Mucosa of descending colon (tissue), 3 donors: ENCODE data around the gene TMEM240. TPM values are rescaled to one million over a fixed set of nuclear protein-coding genes. Genes with fewer than 3 reads are reported as not detected.

Experiments
- ATAC-seq: fragments of 200-7000 bp; cut with Tn5 transposase; one replicate; pipeline ENCODE4 v1.9.1; 2020; ENCODE audit warnings: mild to moderate bottlenecking, moderate library complexity
- DNase-seq, 3 donors: peaks; one replicate each; pipeline ENCODE4 v3.0.0-alpha.2; 2020
- H3K36me3 ChIP-seq: fragments of 200-600 bp; one replicate; pipeline ENCODE4 v1.8.0; 2021; ENCODE audit warnings: low read depth, mild to moderate bottlenecking
- H3K4me1 ChIP-seq: fragments of 200-600 bp; one replicate; pipeline ENCODE4 v1.8.0; 2021; ENCODE audit warnings: low read depth, mild to moderate bottlenecking
- H3K4me3 ChIP-seq: fragments of 200-600 bp; one replicate; pipeline ENCODE4 v1.8.0; 2021; ENCODE audit warnings: mild to moderate bottlenecking
- H3K9me3 ChIP-seq: fragments of 200-600 bp; one replicate; pipeline ENCODE4 v1.8.0; 2021; ENCODE audit warnings: mild to moderate bottlenecking
- intact Hi-C, 2 donors: fragments of 100-400 bp; cut with DNase I in 1 of 2; cut with micrococcal nuclease in 1 of 2; formaldehyde crosslinking; loops; one replicate each; pipeline versions ENCODE4 v1.11.0 to v1.11.1; 2022; cut with DNase I, micrococcal nuclease
- total RNA-seq, 3 donors: library from RNA; stranded (reverse); fragmentation: NEBNext Ultra II Directional in 2 of 3; extraction: Animal tissue kit (Norgen Biotek cat#: 25700) in 2 of 3; gene quantifications; one replicate each; pipeline versions ENCODE4 v1.2.1 to v1.2.4, GENCODE V29; 2021 to 2023
- TF ChIP-seq, protein P1 (sequence below): fragments of 200-600 bp; IDR thresholded peaks from one replicate; pipeline ENCODE4 v1.8.0; 2022; ENCODE audit warnings: antibody characterized with exemption, mild to moderate bottlenecking
- donor health status: DM: no; HTN: no; CAD: no; lungs with moderate emphysema.
- donor health status: DM: no; HTN: no; CAD: no.
- donor health status: DM: no; HTN: yes; CAD: no.

Gene TMEM240
- total RNA-seq, 3 donors from 2014 or later, result 1.5 to 12.2 TPM; not detected in 1

DNA sequence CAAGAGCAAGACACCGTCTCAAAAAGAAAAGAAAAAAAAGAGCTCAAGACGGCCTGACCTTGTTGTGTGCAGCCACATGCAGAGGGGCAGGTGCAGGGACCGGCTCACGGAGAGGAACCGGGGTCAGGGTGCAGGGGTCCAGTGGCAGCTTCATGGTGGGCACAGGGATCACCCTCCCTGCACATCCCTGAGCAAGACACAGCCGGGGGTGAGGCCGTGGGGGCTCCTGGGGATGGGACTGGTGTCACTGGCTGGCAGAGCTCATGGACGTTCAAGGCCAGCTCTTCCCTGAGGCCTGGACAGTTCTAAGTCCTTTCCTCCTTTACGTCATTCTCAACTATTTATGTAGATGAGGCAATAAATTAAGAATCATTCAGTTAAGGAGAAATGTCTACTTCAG lies 6.6 kb upstream of the TMEM240 start:
- H3K36me3 ChIP-seq, result no peaks in the 10 kb centered on the region
- TF ChIP-seq, protein P1, sequence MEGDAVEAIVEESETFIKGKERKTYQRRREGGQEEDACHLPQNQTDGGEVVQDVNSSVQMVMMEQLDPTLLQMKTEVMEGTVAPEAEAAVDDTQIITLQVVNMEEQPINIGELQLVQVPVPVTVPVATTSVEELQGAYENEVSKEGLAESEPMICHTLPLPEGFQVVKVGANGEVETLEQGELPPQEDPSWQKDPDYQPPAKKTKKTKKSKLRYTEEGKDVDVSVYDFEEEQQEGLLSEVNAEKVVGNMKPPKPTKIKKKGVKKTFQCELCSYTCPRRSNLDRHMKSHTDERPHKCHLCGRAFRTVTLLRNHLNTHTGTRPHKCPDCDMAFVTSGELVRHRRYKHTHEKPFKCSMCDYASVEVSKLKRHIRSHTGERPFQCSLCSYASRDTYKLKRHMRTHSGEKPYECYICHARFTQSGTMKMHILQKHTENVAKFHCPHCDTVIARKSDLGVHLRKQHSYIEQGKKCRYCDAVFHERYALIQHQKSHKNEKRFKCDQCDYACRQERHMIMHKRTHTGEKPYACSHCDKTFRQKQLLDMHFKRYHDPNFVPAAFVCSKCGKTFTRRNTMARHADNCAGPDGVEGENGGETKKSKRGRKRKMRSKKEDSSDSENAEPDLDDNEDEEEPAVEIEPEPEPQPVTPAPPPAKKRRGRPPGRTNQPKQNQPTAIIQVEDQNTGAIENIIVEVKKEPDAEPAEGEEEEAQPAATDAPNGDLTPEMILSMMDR, result no peak
- H3K4me3 ChIP-seq, result no peak overlapping the region
- intact Hi-C loops, result no loop called here
- no peak for DNase-seq
- no peaks in the 10 kb centered on the region for H3K9me3 ChIP-seq
- H3K4me1 ChIP-seq, result no peaks in the 10 kb centered on the region
- ATAC-seq, result no peak

- Histone ChIP-seq H3K4me3 (no peak overlapping the region), H3K4me1 (no peaks in the 10 kb centered on the region), H3K9me3 (no peaks in the 10 kb centered on the region), H3K36me3 (no peaks in the 10 kb centered on the region)
- DNase-seq (peak in 1 of 3 donors; percentile 39), ATAC-seq (no peak)
- TF ChIP-seq, protein P1, result no peak
- intact Hi-C loops, result no loop called here
These were observed 5.7 kb upstream of the TMEM240 start for GRCh38 chr1:1545946-1546737.

GRCh38 chr1:1544544-1544943 lies 4.1 kb upstream of the TMEM240 start:
- no peak for DNase-seq
- Histone ChIP-seq H3K9me3 (no peaks in the 10 kb centered on the region), H3K4me3 (no peak overlapping the region), H3K4me1 (peaks cover 8% of the 10 kb centered on the region), H3K36me3 (no peaks in the 10 kb centered on the region)
- intact Hi-C loops, result no loop called here
- TF ChIP-seq, protein P1, result no peak
- ATAC-seq, result no peak

DNA sequence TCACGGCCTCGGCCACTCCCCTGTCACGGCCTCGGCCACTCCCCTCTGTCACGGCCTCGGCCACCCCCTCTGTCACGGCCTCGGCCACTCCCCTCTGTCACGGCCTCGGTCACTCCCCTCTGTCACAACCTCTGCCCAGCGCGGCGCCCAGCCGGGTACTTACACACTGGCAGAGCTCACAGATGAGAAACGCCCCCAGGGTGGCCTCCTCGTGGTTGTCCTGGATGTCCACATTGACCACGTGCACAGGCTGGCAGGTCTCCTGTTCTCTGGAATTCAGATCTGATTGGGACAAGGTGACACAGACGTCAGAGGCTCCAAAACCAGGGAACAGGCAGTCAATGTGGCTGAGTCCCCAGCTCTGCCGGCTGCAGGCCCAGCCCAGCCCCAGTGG lies 3.3 kb upstream of the TMEM240 start:
- Histone ChIP-seq H3K4me3 (no peak overlapping the region), H3K4me1 (peaks cover 10% of the 10 kb centered on the region), H3K9me3 (no peaks in the 10 kb centered on the region), H3K36me3 (no peaks in the 10 kb centered on the region)
- no peak for ATAC-seq
- TF ChIP-seq, protein P1, result no peak
- intact Hi-C loops, result no loop called here
- no peak for DNase-seq

- DNase-seq (peak in 1 of 3 donors; percentile 51), ATAC-seq (peak; percentile 5)
- H3K4me1 ChIP-seq, result peaks cover 10% of the 10 kb centered on the region
- intact Hi-C loops, result no loop called here
- TF ChIP-seq, protein P1, result no peak
- no peak overlapping the region for H3K4me3 ChIP-seq
- no peaks in the 10 kb centered on the region for H3K9me3 ChIP-seq
- no peaks in the 10 kb centered on the region for H3K36me3 ChIP-seq
These were observed 2.6 kb upstream of the TMEM240 start for GRCh38 chr1:1542766-1543705.
